GM12878 (cell line): ENCODE data around the gene MRTFA. TPM values are rescaled to one million over a fixed set of nuclear protein-coding genes. Genes with fewer than 3 reads are reported as not detected.
"Not testable (repeated sequence)": the region's sequence is repeated elsewhere in the genome, so short reads cannot be mapped to it uniquely, and the experiment has no call there.

ENCODE experiments used
- ATAC-seq: fragments of 200-7000 bp; cut with Tn5 transposase; 3 replicates; pipeline ENCODE4 v1.9.1; 2020; ENCODE audit warnings: mild to moderate bottlenecking, moderate library complexity
- BruUV-seq: library from RNA; stranded (reverse); fragments of 400-500 nt; replicated peaks from 2 replicates; lab custom pipeline; 2021; lab: Mats Ljungman, UMichigan
- CTCF ChIA-PET: fragments of 300-600 bp; sonication (Branson Sonifier 250); formaldehyde crosslinking; extraction: SDS; loops from one replicate; lab custom pipeline; 2021; ENCODE audit warnings: inconsistent platforms; lab: Yijun Ruan, JAX
- POLR2A ChIA-PET: fragments of 350-600 bp; formaldehyde crosslinking; extraction: SDS; loops from one replicate; lab custom pipeline; 2021; ENCODE audit warnings: inconsistent platforms; lab: Charles Lee
- RAD21 ChIA-PET: fragments of 300-600 bp; sonication (Branson Sonifier 250); formaldehyde crosslinking; loops from one replicate; lab custom pipeline; 2023; ENCODE audit warnings: antibody characterized with exemption; ENCODE audit not compliant: unreplicated experiment; lab: Charles Lee
- SMC1A ChIA-PET: fragments of 300-600 bp; sonication (Branson Sonifier 250); formaldehyde crosslinking; loops from one replicate; lab custom pipeline; 2023; ENCODE audit not compliant: unreplicated experiment, uncharacterized antibody; lab: Charles Lee
- DNase-seq: peaks from one replicate; pipeline ENCODE4 v3.0.0-alpha.2; 2011; ENCODE audit warnings: low read depth, low spot score
- FAIRE-seq: peaks from 3 replicates; lab custom pipeline; 2011; peaks lifted over from hg19 to GRCh38; lab: Jason Lieb, UNC
- H2AFZ ChIP-seq: 2 replicates; pipeline ENCODE4 v1.6.0; 2011; ENCODE audit warnings: low read depth, low read length, control low read depth; ENCODE audit not compliant: control insufficient read depth
- H3K27ac ChIP-seq: 2 replicates; pipeline ENCODE4 v1.5.1; 2011; ENCODE audit warnings: control low read depth; ENCODE audit not compliant: control insufficient read depth, insufficient read depth
- H3K27me3 ChIP-seq, 2 experiments: replicated peaks in 1 of 2; 2 replicates each; pipeline versions ENCODE4 v1.6.0 to v1.6.1; 2011; ENCODE audit warnings: low read length in 1 of 2; ENCODE audit not compliant: control insufficient read depth in 2 of 2, insufficient read depth in 2 of 2
- H3K36me3 ChIP-seq, 2 experiments: 2 replicates each; pipeline ENCODE4 v1.5.1; 2011; ENCODE audit warnings: low read length in 1 of 2; ENCODE audit not compliant: control insufficient read depth in 2 of 2, insufficient read depth in 2 of 2
- H3K4me1 ChIP-seq: 2 replicates; pipeline ENCODE4 v1.6.1; 2011; ENCODE audit warnings: mild to moderate bottlenecking, low read length, moderate library complexity, mixed read lengths; ENCODE audit not compliant: control insufficient read depth, insufficient read depth
- H3K4me2 ChIP-seq: 2 replicates; pipeline ENCODE4 v1.6.0; 2011; ENCODE audit warnings: control low read depth; ENCODE audit not compliant: control insufficient read depth, insufficient read depth
- H3K4me3 ChIP-seq: fragments of 200-600 bp; sonication (generic); 2 replicates; pipeline ENCODE4 v1.5.1; 2016
- H3K79me2 ChIP-seq: 2 replicates; pipeline ENCODE4 v1.6.0; 2011; ENCODE audit warnings: low read length; ENCODE audit not compliant: control insufficient read depth, insufficient read depth
- H3K9ac ChIP-seq: 2 replicates; pipeline ENCODE4 v1.8.0; 2011; ENCODE audit warnings: low read length, control low read depth, mixed read lengths; ENCODE audit not compliant: control insufficient read depth, insufficient read depth
- H3K9me3 ChIP-seq: replicated peaks from 3 replicates; pipeline ENCODE4 v1.5.1; 2011; ENCODE audit warnings: mild to moderate bottlenecking, low read length; ENCODE audit not compliant: control insufficient read depth, insufficient read depth
- H4K20me1 ChIP-seq: 2 replicates; pipeline ENCODE4 v1.6.0; 2011; ENCODE audit not compliant: control insufficient read depth, insufficient read depth
- ATF2 ChIP-seq: IDR thresholded peaks from 2 replicates; pipeline ENCODE4 v1.6.1; 2012; ENCODE audit warnings: low read length, inconsistent platforms
- BCL11A ChIP-seq: IDR thresholded peaks from 2 replicates; pipeline ENCODE4 v1.6.1; 2011; ENCODE audit warnings: low read depth, low read length
- DPF2 ChIP-seq: fragments of 450-650 bp; IDR thresholded peaks from 2 replicates; pipeline ENCODE4 v1.6.1; 2017; ENCODE audit warnings: mild to moderate bottlenecking
- E4F1 ChIP-seq: fragments of 450-650 bp; IDR thresholded peaks from 2 replicates; pipeline ENCODE4 v1.6.1; 2018; ENCODE audit warnings: borderline replicate concordance, mild to moderate bottlenecking; ENCODE audit not compliant: partially characterized antibody
- EED ChIP-seq: sonication (generic); IDR thresholded peaks from 2 replicates; pipeline ENCODE4 v1.6.1; 2016; ENCODE audit warnings: antibody characterized with exemption, low read depth
- IKZF2 ChIP-seq, 2 experiments: fragments of 450-650 bp; IDR thresholded peaks; 2 replicates each; pipeline ENCODE4 v1.6.1; 2017; ENCODE audit warnings: mild to moderate bottlenecking in 2 of 2, moderate library complexity in 2 of 2
- IRF4 ChIP-seq: IDR thresholded peaks from 2 replicates; pipeline ENCODE4 v1.6.1; 2011; ENCODE audit warnings: low read depth, low read length
- JUND ChIP-seq: IDR thresholded peaks from 2 replicates; pipeline ENCODE4 v1.6.1; 2012; ENCODE audit warnings: low read depth, mild to moderate bottlenecking, low read length, improper control_type of control experiment, moderate library complexity
- MAX ChIP-seq: IDR thresholded peaks from 2 replicates; pipeline ENCODE4 v1.6.1; 2012; ENCODE audit warnings: low read depth, low read length, improper control_type of control experiment
- MEF2B ChIP-seq: fragments of 450-650 bp; IDR thresholded peaks from 2 replicates; pipeline ENCODE4 v1.6.1; 2018; ENCODE audit warnings: mild to moderate bottlenecking, moderate library complexity; ENCODE audit not compliant: partially characterized antibody, poor library complexity, severe bottlenecking
- NR2C2 ChIP-seq: IDR thresholded peaks from 2 replicates; pipeline ENCODE4 v1.6.1; 2011; ENCODE audit warnings: borderline replicate concordance, low read depth; ENCODE audit not compliant: control insufficient read depth, insufficient read length
- PML ChIP-seq: IDR thresholded peaks from 2 replicates; pipeline ENCODE4 v1.6.1; 2012; ENCODE audit warnings: low read length, inconsistent platforms
- SPI1 ChIP-seq: IDR thresholded peaks from 2 replicates; pipeline ENCODE4 v1.6.1; 2011; ENCODE audit warnings: low read depth, mild to moderate bottlenecking, low read length, moderate library complexity, borderline replicate concordance; ENCODE audit not compliant: insufficient read depth
- ZBED1 ChIP-seq: IDR thresholded peaks from 2 replicates; pipeline ENCODE4 v1.6.1; 2016; ENCODE audit warnings: borderline replicate concordance
- WGBS: methylation state at CpG from one replicate; pipeline ENCODE4 v1.1.6; 2016; ENCODE audit warnings: low lambda C conversion rate; ENCODE audit not compliant: insufficient replicate concordance, insufficient coverage; ENCODE audit errors: missing lambda C conversion rate; 5-methylcytosine and 5-hydroxymethylcytosine counted together
- in situ Hi-C: fragments of 300-500 bp; cut with MboI; formaldehyde crosslinking; loops from 9 replicates; pipeline ENCODE4 v1.14.3; 2018; ENCODE audit warnings: mixed read lengths
- intact Hi-C: fragments of 100-400 bp; cut with micrococcal nuclease; formaldehyde crosslinking; loops from one replicate; pipeline ENCODE4 v1.14.2; 2022; ENCODE audit not compliant: unreplicated experiment
- polyA plus RNA-seq, 11 experiments: library from polyadenylated mRNA; depleted of rRNA in 4 of 11; unstranded in 6 of 11; stranded (reverse) in 5 of 11; fragments of >200 nt; fragmentation: Nextera tagmentation in 4 of 11; fragmentation: Illumina TruSeq in 1 of 11; extraction: Ambion mirVana in 4 of 11; extraction: Trizol in 1 of 11; gene quantifications; 1 replicate in 1 of 11; 2 replicates in 10 of 11; pipeline versions ENCODE4 v1.2.1 to v1.2.3, GENCODE V29; 2011 to 2016; ENCODE audit warnings: inconsistent platforms in 2 of 11, missing spikeins in 2 of 11, low read depth in 1 of 11
- total RNA-seq, 4 experiments: library from RNA; depleted of rRNA in 3 of 4; stranded (reverse); fragments of >200 nt in 3 of 4; fragmentation: Illumina TruSeq in 1 of 4; extraction: Trizol in 1 of 4; gene quantifications; 2 replicates each; pipeline versions ENCODE4 v1.2.1 to v1.2.3, GENCODE V29; 2013 to 2021

Gene MRTFA
- total and polyA plus RNA-seq, 10 of the 15 experiments (the other 5 are each of a cell fraction or from before 2014, with no cell fraction given) = 2.0 to 63.9 (median 17.9) TPM

GRCh38 chr22:40500465-40500786 lies 136.1 kb downstream of the MRTFA start:
- H3K9me3 ChIP-seq, in situ Hi-C loops, H4K20me1 ChIP-seq, CTCF ChIA-PET, ATAC-seq, H2AFZ ChIP-seq, H3K4me3 ChIP-seq, RAD21 ChIA-PET, FAIRE-seq, H3K36me3 ChIP-seq, H3K27ac ChIP-seq, intact Hi-C loops, H3K4me2 ChIP-seq, H3K9ac ChIP-seq, DNase-seq, BruUV-seq, H3K27me3 ChIP-seq: not testable (repeated sequence)
- H3K4me1 ChIP-seq = peaks cover 42% of the 10 kb centered on the region
- ChIA-PET SMC1A (interaction anchor here (0.7 kb wide), 1 partner anchor 19 kb away, joined by 3 read pairs; no protein-coding TSS in a partner anchor), POLR2A (interaction anchor here (0.7 kb wide), 1 partner anchor 71 kb away, joined by 3 read pairs; no protein-coding TSS in a partner anchor)
- whole genome bisulfite sequencing = 90% methylated on average over 4 of the region's 5 CpGs
- H3K79me2 ChIP-seq = peaks cover 22% of the 10 kb centered on the region

GRCh38 chr22:40499209-40499623 lies 137.3 kb downstream of the MRTFA start:
- DNase-seq = peak; percentile 55
- Histone ChIP-seq H2AFZ (no peak overlapping the region), H3K9ac (no peak overlapping the region), H3K79me2 (peaks cover 15% of the 10 kb centered on the region), H4K20me1 (no peaks in the 10 kb centered on the region), H3K4me1 (peaks cover 34% of the 10 kb centered on the region), H3K4me3 (no peak overlapping the region), H3K27me3 (no peaks in the 10 kb centered on the region), H3K4me2 (peak overlapping the region; percentile 35; the same call in 1 of the 2 replicates), H3K27ac (peak overlapping the region; percentile 20), H3K9me3 (no peaks in the 10 kb centered on the region), H3K36me3 (no peaks in the 10 kb centered on the region)
- SMC1A ChIA-PET = interaction anchor here (1.0 to 2.1 kb wide), 2 partner anchors 10 to 62 kb away, joined by 4 to 7 read pairs; no protein-coding TSS in a partner anchor
- FAIRE-seq = no peak
- POLR2A ChIA-PET = no interaction called here
- in situ Hi-C loops = no loop called here
- no TSS peak for BruUV-seq
- intact Hi-C loops = no loop called here
- RAD21 ChIA-PET = interaction anchor here (1.5 kb wide), 1 partner anchor 20 kb away, joined by 3 read pairs; no protein-coding TSS in a partner anchor
- ATAC-seq = peak; percentile 94
- CTCF ChIA-PET = interaction anchor here (1.5 kb wide), 1 partner anchor 62 kb away, joined by 8 read pairs; no protein-coding TSS in a partner anchor
- peak; percentile 79 for TF ChIP-seq IRF4
- TF ChIP-seq EED = peak; percentile 86
- TF ChIP-seq DPF2 = peak; percentile 56; the same call in 1 of the 2 replicates
- TF ChIP-seq ZBED1 = no peak
- TF ChIP-seq SPI1 = peak; percentile 34; the same call in 1 of the 2 replicates
- TF ChIP-seq JUND = 0 out of 2 replicates have a peak, but pooled peaks have one; percentile 22
- peak; percentile 46; the same call in 1 of the 2 replicates for TF ChIP-seq ATF2
- TF ChIP-seq BCL11A = 0 out of 2 replicates have a peak, but pooled peaks have one; percentile 26
- no peak for TF ChIP-seq NR2C2
- TF ChIP-seq PML = 0 out of 2 replicates have a peak, but pooled peaks have one; percentile 22
- TF ChIP-seq MEF2B = peak; percentile 28
- TF ChIP-seq MAX = no peak
- TF ChIP-seq E4F1 = no peak
- peak; percentile 82 to 87 for TF ChIP-seq IKZF2 (IDR thresholded peaks at IDR 0.05)
